ENCODE measurements around the gene NACC2.

The NACC2 gene

GRCh38 chr9:135989722-135990467, 105.2 kb downstream of the NACC2 start:
- TF ChIP-seq CTCF (IDR thresholded peaks at IDR 0.05; ENCODE audit: low read depth, low read length) = no peak
- DNase-seq (ENCODE audit: extremely low read depth, low read depth) = no peak

- no peak for TF ChIP-seq CTCF (IDR thresholded peaks at IDR 0.05; ENCODE audit: low read depth, low read length)
- no peak for DNase-seq (ENCODE audit: extremely low read depth, low read depth)
These were observed 105.9 kb downstream of the NACC2 start for GRCh38 chr9:135989157-135989556.

GRCh38 chr9:135988493-135988892, 106.6 kb downstream of the NACC2 start:
- no peak for DNase-seq (ENCODE audit: extremely low read depth, low read depth)
- no peak for TF ChIP-seq CTCF (IDR thresholded peaks at IDR 0.05; ENCODE audit: low read depth, low read length)

- TF ChIP-seq CTCF (IDR thresholded peaks at IDR 0.05; ENCODE audit: low read depth, low read length) = no peak
- no peak for DNase-seq (ENCODE audit: extremely low read depth, low read depth)
These were observed 107.2 kb downstream of the NACC2 start for GRCh38 chr9:135987838-135988404.

GRCh38 chr9:135986605-135987004, 108.5 kb downstream of the NACC2 start:
- no peak for DNase-seq (ENCODE audit: extremely low read depth, low read depth)
- no peak for TF ChIP-seq CTCF (IDR thresholded peaks at IDR 0.05; ENCODE audit: low read depth, low read length)

GRCh38 chr9:135985889-135986288, 109.2 kb downstream of the NACC2 start:
- no peak for TF ChIP-seq CTCF (IDR thresholded peaks at IDR 0.05; ENCODE audit: low read depth, low read length)
- no peak for DNase-seq (ENCODE audit: extremely low read depth, low read depth)

- TF ChIP-seq CTCF (IDR thresholded peaks at IDR 0.05; ENCODE audit: low read depth, low read length) = no peak
- no peak for DNase-seq (ENCODE audit: extremely low read depth, low read depth)
These were observed 109.7 kb downstream of the NACC2 start for GRCh38 chr9:135985459-135985774.
